Neural cell (in vitro differentiated cells): ENCODE measurements around the gene SRRM2. TPM values are rescaled to one million over a fixed set of nuclear protein-coding genes. Genes with fewer than 3 reads are reported as not detected.

Source experiments
- H2AFZ ChIP-seq: fragments of 200-600, 300-800 bp; sonication (generic), shearing (Covaris generic); 2 replicates; pipeline ENCODE4 v1.6.0; 2014; ENCODE audit warnings: low read depth, mild to moderate bottlenecking, antibody characterized with exemption, low read length, moderate library complexity
- H3F3A ChIP-seq: fragments of 200-600 bp; shearing (Covaris generic); 2 replicates; pipeline ENCODE4 v1.6.1; 2016; ENCODE audit warnings: mild to moderate bottlenecking, moderate library complexity, mixed read lengths, antibody characterized with exemption, low read length; ENCODE audit not compliant: insufficient read depth, poor library complexity, severe bottlenecking
- H3K27ac ChIP-seq: fragments of 200-600, 300-800 bp; sonication (generic), shearing (Covaris generic); 2 replicates; pipeline ENCODE4 v1.5.1; 2014; ENCODE audit warnings: mild to moderate bottlenecking, low read length, moderate library complexity
- H3K27me3 ChIP-seq: fragments of 300-800, 200-600 bp; sonication (generic), shearing (Covaris generic); 2 replicates; pipeline ENCODE4 v1.6.0; 2014; ENCODE audit warnings: mild to moderate bottlenecking, low read depth, low read length, moderate library complexity; ENCODE audit not compliant: insufficient read depth
- H3K36me3 ChIP-seq: fragments of 300-800, 200-600 bp; sonication (generic), shearing (Covaris generic); 2 replicates; pipeline ENCODE4 v1.5.1; 2014; ENCODE audit warnings: mild to moderate bottlenecking, antibody characterized with exemption, low read length, moderate library complexity; ENCODE audit not compliant: insufficient read depth
- H3K4me2 ChIP-seq: fragments of 300-800, 200-600 bp; sonication (generic), shearing (Covaris generic); 2 replicates; pipeline ENCODE4 v1.6.0; 2014; ENCODE audit warnings: mild to moderate bottlenecking, low read length
- H3K4me3 ChIP-seq: fragments of 300-800, 200-600 bp; sonication (generic), shearing (Covaris generic); 2 replicates; pipeline ENCODE4 v1.5.1; 2014; ENCODE audit warnings: mild to moderate bottlenecking, low read length, moderate library complexity
- H3K79me2 ChIP-seq: fragments of 200-600 bp; shearing (Covaris generic); replicated peaks from 2 replicates; pipeline ENCODE4 v1.6.0; 2014; ENCODE audit warnings: mild to moderate bottlenecking, low read length, moderate library complexity; ENCODE audit not compliant: insufficient read depth
- H3K9ac ChIP-seq: fragments of 300-800, 200-600 bp; sonication (generic), shearing (Covaris generic); 2 replicates; pipeline ENCODE4 v1.6.1; 2016; ENCODE audit warnings: mild to moderate bottlenecking, low read length, mixed read lengths
- H3K9me2 ChIP-seq: fragments of 200-600 bp; shearing (Covaris generic); 2 replicates; pipeline ENCODE4 v1.6.1; 2016; ENCODE audit warnings: mild to moderate bottlenecking, low read length, mixed read lengths; ENCODE audit not compliant: insufficient read depth
- H3K9me3 ChIP-seq: fragments of 200-600, 300-800 bp; sonication (generic), shearing (Covaris generic); 2 replicates; pipeline ENCODE4 v1.6.1; 2016; ENCODE audit warnings: mild to moderate bottlenecking, mixed run types, low read length, moderate library complexity, mixed read lengths
- H4K20me1 ChIP-seq: fragments of 200-600 bp; shearing (Covaris generic); 2 replicates; pipeline ENCODE4 v1.6.1; 2016; ENCODE audit warnings: mild to moderate bottlenecking, mixed run types; ENCODE audit not compliant: insufficient read depth
- CTCF ChIP-seq: fragments of 450-650 bp; IDR thresholded peaks from 2 replicates; pipeline ENCODE4 v1.5.1; 2014; ENCODE audit warnings: antibody characterized with exemption, mild to moderate bottlenecking, moderate library complexity; ENCODE audit not compliant: poor library complexity, severe bottlenecking
- EP300 ChIP-seq: fragments of 450-650 bp; conservative IDR thresholded peaks from 2 replicates; pipeline ENCODE4 v1.6.1; 2014; ENCODE audit warnings: antibody characterized with exemption, mild to moderate bottlenecking, moderate library complexity; ENCODE audit not compliant: poor library complexity, severe bottlenecking
- EZH2 ChIP-seq: fragments of 200-600, 300-800 bp; shearing (Covaris generic), sonication (generic); IDR thresholded peaks from 2 replicates; pipeline ENCODE4 v1.6.1; 2014; ENCODE audit warnings: antibody characterized with exemption, low read length, borderline replicate concordance, mild to moderate bottlenecking; ENCODE audit not compliant: insufficient read depth, poor library complexity, severe bottlenecking
- MXI1 ChIP-seq: fragments of 450-650 bp; conservative IDR thresholded peaks from 2 replicates; pipeline ENCODE4 v1.6.1; 2014; ENCODE audit warnings: antibody characterized with exemption, mild to moderate bottlenecking; ENCODE audit not compliant: poor library complexity, severe bottlenecking
- POLR2AphosphoS5 ChIP-seq: IDR thresholded peaks from 2 replicates; pipeline ENCODE4 v1.6.1; 2012
- RAD21 ChIP-seq: fragments of 450-650 bp; conservative IDR thresholded peaks from 2 replicates; pipeline ENCODE4 v1.6.1; 2014; ENCODE audit warnings: antibody characterized with exemption, mild to moderate bottlenecking, moderate library complexity
- SMC3 ChIP-seq: fragments of 450-650 bp; conservative IDR thresholded peaks from 2 replicates; pipeline ENCODE4 v1.6.1; 2014; ENCODE audit warnings: antibody characterized with exemption, mild to moderate bottlenecking, moderate library complexity; ENCODE audit not compliant: poor library complexity
- TAF1 ChIP-seq: IDR thresholded peaks from 2 replicates; pipeline ENCODE4 v1.6.1; 2012; ENCODE audit warnings: low read depth
- polyA plus RNA-seq: library from polyadenylated mRNA; depleted of rRNA; stranded (reverse); fragments of >200 nt; gene quantifications from 2 replicates; pipeline ENCODE4 v1.2.3, GENCODE V29; 2014
- small RNA-seq, 3 experiments: library from RNA; depleted of rRNA; stranded (forward); fragments of <200 nt; gene quantifications; one replicate each; pipeline ENCODE3, GENCODE V24; 2012
- TF ChIP-seq, protein P1 (sequence below): IDR thresholded peaks from 2 replicates; pipeline ENCODE4 v1.6.1; 2012; ENCODE audit warnings: borderline replicate concordance

Gene SRRM2
- polyA plus RNA-seq, 1 donor from 2014 or later, result 40.0 TPM

DNA sequence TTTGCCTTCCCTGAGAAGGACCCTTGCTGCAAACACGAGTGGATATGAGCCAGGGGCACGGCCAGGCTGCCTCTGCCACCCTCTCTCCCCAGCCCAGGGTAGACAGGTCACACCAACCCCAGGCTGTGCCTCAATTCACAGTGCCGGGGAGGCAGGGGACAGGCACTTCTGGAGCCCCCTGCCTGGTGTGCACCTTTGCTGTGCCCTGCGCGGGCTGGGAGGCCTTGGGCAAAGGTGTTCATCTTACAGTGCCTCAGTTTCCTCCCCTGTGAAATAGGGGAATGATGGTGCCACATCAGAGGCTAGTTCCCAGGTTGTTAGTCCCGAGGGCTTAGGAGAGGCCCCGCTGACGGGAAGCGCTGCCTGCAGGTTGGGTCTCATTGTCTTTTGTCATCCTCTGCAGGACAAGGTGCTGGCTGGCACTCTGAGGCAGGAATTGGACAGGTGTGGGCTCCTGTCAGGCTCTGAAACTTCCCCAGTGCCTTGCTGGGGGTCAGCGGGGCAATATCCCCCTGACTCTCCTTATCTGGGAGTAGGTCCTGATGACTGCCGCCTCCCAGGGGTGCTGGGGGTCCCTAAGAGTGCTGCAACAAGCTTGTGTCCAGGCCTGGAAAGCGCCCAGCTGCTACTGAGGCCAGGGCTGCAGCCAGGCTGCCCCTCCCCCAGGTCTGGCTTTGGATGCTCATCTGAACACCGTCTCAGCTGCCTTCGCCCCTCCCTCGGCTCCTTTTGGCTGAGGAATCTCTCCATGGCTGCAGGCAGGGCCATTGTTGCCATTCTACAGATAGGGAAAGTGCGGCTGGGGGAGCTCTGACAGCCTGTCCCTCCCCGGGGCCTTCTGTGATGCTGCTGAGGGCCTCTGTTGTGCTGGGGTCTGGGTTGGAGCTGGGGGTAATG is 67.7 kb downstream of the SRRM2 start:
- H3K4me2 ChIP-seq, result no peak overlapping the region
- no peaks in the 10 kb centered on the region for H3K27me3 ChIP-seq
- no peak overlapping the region for H2AFZ ChIP-seq
- no peaks in the 10 kb centered on the region for H4K20me1 ChIP-seq
- H3K36me3 ChIP-seq, result no peaks in the 10 kb centered on the region
- no peaks in the 10 kb centered on the region for H3K9me3 ChIP-seq
- no peaks in the 10 kb centered on the region for H3K79me2 ChIP-seq
- H3F3A ChIP-seq, result no peaks in the 10 kb centered on the region
- H3K4me3 ChIP-seq, result no peak overlapping the region
- TF ChIP-seq, protein P1, sequence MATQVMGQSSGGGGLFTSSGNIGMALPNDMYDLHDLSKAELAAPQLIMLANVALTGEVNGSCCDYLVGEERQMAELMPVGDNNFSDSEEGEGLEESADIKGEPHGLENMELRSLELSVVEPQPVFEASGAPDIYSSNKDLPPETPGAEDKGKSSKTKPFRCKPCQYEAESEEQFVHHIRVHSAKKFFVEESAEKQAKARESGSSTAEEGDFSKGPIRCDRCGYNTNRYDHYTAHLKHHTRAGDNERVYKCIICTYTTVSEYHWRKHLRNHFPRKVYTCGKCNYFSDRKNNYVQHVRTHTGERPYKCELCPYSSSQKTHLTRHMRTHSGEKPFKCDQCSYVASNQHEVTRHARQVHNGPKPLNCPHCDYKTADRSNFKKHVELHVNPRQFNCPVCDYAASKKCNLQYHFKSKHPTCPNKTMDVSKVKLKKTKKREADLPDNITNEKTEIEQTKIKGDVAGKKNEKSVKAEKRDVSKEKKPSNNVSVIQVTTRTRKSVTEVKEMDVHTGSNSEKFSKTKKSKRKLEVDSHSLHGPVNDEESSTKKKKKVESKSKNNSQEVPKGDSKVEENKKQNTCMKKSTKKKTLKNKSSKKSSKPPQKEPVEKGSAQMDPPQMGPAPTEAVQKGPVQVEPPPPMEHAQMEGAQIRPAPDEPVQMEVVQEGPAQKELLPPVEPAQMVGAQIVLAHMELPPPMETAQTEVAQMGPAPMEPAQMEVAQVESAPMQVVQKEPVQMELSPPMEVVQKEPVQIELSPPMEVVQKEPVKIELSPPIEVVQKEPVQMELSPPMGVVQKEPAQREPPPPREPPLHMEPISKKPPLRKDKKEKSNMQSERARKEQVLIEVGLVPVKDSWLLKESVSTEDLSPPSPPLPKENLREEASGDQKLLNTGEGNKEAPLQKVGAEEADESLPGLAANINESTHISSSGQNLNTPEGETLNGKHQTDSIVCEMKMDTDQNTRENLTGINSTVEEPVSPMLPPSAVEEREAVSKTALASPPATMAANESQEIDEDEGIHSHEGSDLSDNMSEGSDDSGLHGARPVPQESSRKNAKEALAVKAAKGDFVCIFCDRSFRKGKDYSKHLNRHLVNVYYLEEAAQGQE, result no peak
- TF ChIP-seq SMC3 (no peak), CTCF (no peak), EP300 (no peak), EZH2 (no peak), TAF1 (no peak), POLR2AphosphoS5 (no peak), MXI1 (no peak), RAD21 (no peak)
- H3K9ac ChIP-seq, result no peak overlapping the region
- no peaks in the 10 kb centered on the region for H3K9me2 ChIP-seq
- H3K27ac ChIP-seq, result no peak overlapping the region

Small RNA genes within 50 kb of the gene (small RNA-seq; reads per million reads assigned to genes)
- gene SNORA3C, result 0 to 1.4 (median 0.08) reads per million in 3 experiments

Other genes with a start within 250 kb of the SRRM2 start
- gene ATP6V0C, start 238.7 kb upstream of the SRRM2 start, polyA plus RNA-seq, result 89.7 and 100 TPM in 2 replicates
- 50.0 and 80.3 TPM in 2 replicates for gene AMDHD2, start 232.3 kb upstream of the SRRM2 start, polyA plus RNA-seq
- 0.46 TPM in 1 of 2 replicates, not detected in the other for gene CEMP1, start 221.2 kb upstream of the SRRM2 start, polyA plus RNA-seq
- 18.6 and 20.1 TPM in 2 replicates for gene PDPK1, start 214.6 kb upstream of the SRRM2 start, polyA plus RNA-seq
- 42.7 and 43.6 TPM in 2 replicates for gene KCTD5, start 70.1 kb upstream of the SRRM2 start, polyA plus RNA-seq
- gene PRSS27, start 32.4 kb upstream of the SRRM2 start, polyA plus RNA-seq, result 3.0 and 5.9 TPM in 2 replicates
- gene ELOB, start 24.6 kb downstream of the SRRM2 start, polyA plus RNA-seq, result 513 and 520 TPM in 2 replicates
- gene PRSS33, start 34.9 kb downstream of the SRRM2 start, polyA plus RNA-seq, result not detected in 2 replicates
- gene PRSS41, start 45.8 kb downstream of the SRRM2 start, polyA plus RNA-seq, result not detected in 2 replicates
- not detected in 2 replicates for gene PRSS21, start 64.6 kb downstream of the SRRM2 start, polyA plus RNA-seq
- not detected in 2 replicates for gene ZG16B, start 77.7 kb downstream of the SRRM2 start, polyA plus RNA-seq
- not detected in 2 replicates for gene PRSS22, start 105.5 kb downstream of the SRRM2 start, polyA plus RNA-seq
- 193 and 211 TPM in 2 replicates for gene FLYWCH2, start 130.6 kb downstream of the SRRM2 start, polyA plus RNA-seq
- gene FLYWCH1, start 159.3 kb downstream of the SRRM2 start, polyA plus RNA-seq, result 33.0 and 41.4 TPM in 2 replicates
- gene KREMEN2, start 211.6 kb downstream of the SRRM2 start, polyA plus RNA-seq, result 0.71 TPM in 1 of 2 replicates, not detected in the other
- 47.8 and 55.8 TPM in 2 replicates for gene PAQR4, start 216.7 kb downstream of the SRRM2 start, polyA plus RNA-seq
- 2.9 and 5.9 TPM in 2 replicates for gene PKMYT1, start 227.8 kb downstream of the SRRM2 start, polyA plus RNA-seq